Activated naive CD4-positive, alpha-beta T cell treated with anti-CD3 and anti-CD28 coated beads, Interleukin-2, amount 10 ng/mL, durations not matched to agents 7 days and 5 days (primary cell): ENCODE data around the gene ICA1L.
A peak's percentile ranks its signal among the peaks of the same experiment; 100 is the strongest.
"Not testable (repeated sequence)": the region's sequence is repeated elsewhere in the genome, so short reads cannot be mapped to it uniquely, and the experiment has no call there.

Experiments used
- CTCF ChIA-PET: fragments of 350-600 bp; sonication (Branson Sonifier 250); formaldehyde crosslinking; loops from one replicate; lab custom pipeline; 2021; ENCODE audit warnings: antibody characterized with exemption; lab: Charles Lee
- DNase-seq: peaks from one replicate; pipeline ENCODE4 v3.0.0-alpha.2; 2020
- H3K27ac Mint-ChIP-seq: one replicate; pipeline ENCODE4 v1.8.0; 2021; ENCODE audit warnings: mild to moderate bottlenecking, moderate library complexity, mixed read lengths
- H3K27me3 Mint-ChIP-seq: one replicate; pipeline ENCODE4 v1.8.0; 2021; ENCODE audit warnings: mild to moderate bottlenecking, mixed read lengths
- H3K36me3 Mint-ChIP-seq: one replicate; pipeline ENCODE4 v1.8.0; 2021; ENCODE audit warnings: mixed read lengths
- H3K4me1 Mint-ChIP-seq: one replicate; pipeline ENCODE4 v1.8.0; 2021; ENCODE audit warnings: mixed read lengths
- H3K4me3 Mint-ChIP-seq: one replicate; pipeline ENCODE4 v1.8.0; 2021; ENCODE audit warnings: mild to moderate bottlenecking, moderate library complexity, mixed read lengths
- H3K9me3 Mint-ChIP-seq: one replicate; pipeline ENCODE4 v1.8.0; 2021; ENCODE audit warnings: mixed read lengths

The ICA1L gene

DNA sequence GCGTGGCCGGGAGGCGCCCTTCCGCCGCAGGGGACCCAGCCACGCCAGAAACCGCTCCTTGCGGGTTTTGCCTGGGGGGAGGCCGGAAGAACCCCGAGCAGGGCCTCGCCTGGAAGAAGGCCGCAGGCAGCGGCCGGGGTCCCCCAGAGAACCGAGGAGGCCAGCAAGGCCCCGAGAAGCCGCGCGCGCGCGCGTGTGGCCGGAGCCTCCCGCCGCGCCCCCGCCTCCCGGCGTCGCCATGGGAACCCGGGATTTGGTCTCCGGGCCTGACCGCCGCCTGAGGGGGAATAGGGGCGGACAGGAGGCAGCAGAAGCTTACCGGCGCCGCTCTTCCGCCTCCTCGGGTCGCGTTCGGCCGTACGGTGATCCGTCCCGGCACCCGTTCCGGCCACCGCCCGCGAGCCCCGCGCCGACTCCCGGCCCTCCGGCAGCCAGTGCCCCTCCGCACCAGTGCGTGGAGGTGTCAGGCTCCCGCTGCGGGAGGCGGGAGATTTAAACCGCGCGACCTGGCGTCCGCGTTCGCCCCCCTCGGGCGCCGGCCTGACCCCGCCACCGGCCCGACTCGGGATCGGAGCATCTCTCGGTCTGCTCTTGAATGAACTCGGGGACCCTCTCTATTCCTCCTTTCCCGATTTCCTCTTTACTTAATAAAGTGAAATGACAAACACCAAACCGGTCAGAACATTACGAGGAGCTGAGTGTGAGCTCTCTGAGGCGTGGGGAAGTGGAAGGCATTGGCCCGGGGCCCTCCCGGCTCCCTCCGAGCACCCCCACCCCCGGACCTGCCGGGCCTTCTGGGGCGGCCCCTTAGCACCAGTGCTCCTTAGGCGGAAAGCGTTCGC lies at the start of gene ICA1L:
Gene ICA1L (minus strand): TSS at position 467 of the 842 bp plus-strand sequence. CDS start 42,757 bp downstream, outside the sequence.
- CTCF ChIA-PET = interaction anchor here (1.1 to 6.5 kb wide), 7 partner anchors 16 to 944 kb away, joined by 3 to 42 read pairs (median 5); partner anchors contain the start of gene FAM117B
- peak within 1 kb of the TSS; percentile 86 for H3K4me3 Mint-ChIP-seq
- peak; percentile 72 for DNase-seq

GRCh38 chr2:202918860-202919259 lies 47.3 kb upstream of the ICA1L start:
- Mint-ChIP-seq H3K27me3 (no peaks in the 10 kb centered on the region), H3K36me3 (peaks cover 6% of the 10 kb centered on the region)
- CTCF ChIA-PET = interaction anchor here (1.0 kb wide), 1 partner anchor 10 kb away, joined by 4 read pairs; no protein-coding TSS in a partner anchor

More for the DNA sequence above, at the start of gene ICA1L:
- no peaks in the 10 kb centered on the region for H3K9me3 Mint-ChIP-seq
- H3K27ac Mint-ChIP-seq = peak within 1 kb of the TSS; percentile 82
- peaks cover 14% of the 10 kb centered on the region for H3K4me1 Mint-ChIP-seq
- no peaks in the 10 kb centered on the region for H3K36me3 Mint-ChIP-seq
- peaks cover 3% of the 10 kb centered on the region for H3K27me3 Mint-ChIP-seq

DNA sequence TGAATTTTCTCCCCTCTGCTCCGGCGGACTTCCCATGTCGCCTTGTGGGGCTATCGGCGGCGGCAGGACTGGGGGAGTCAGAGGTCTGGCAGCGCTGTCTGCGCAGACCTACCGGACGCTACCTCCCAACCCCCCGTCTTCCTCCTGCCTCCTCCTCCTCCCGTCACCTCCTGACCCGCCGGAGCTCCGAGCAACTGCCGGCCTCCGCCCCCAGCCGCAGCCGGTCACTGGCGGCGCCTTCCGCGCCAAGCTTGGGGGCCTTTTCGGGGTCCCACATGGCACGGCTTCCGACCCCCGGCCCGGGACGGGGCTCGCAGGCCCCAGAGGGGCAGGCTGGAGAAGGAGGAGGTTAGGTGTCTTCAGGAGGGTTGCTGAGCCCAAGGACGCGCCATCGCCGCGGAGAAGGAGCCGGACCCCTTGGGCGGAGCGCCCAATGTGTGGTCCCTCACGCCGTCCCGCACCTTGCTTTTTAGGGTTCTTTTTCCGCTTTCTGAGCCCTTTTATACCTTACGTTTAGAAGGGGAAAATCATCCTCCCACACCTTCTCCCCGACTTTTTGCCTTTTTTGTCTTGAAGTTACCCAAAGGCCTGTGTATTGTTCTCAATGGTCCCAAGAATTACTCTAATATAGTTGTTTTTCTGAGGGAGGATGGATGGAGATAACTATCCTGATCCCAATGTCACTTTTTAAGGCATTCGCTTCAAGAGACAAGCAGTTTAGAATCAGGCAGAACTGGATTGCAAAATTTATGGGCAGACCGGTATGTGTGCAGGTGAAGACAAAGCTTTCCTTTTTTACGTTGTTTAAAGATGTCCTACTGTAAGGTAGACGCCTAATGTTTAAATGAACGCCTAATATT lies 41.0 kb upstream of the ICA1L start:
- CTCF ChIA-PET, H3K9me3 Mint-ChIP-seq, H3K27me3 Mint-ChIP-seq, H3K36me3 Mint-ChIP-seq: not testable (repeated sequence)
- peaks cover 32% of the 10 kb centered on the region for H3K4me1 Mint-ChIP-seq
- peak overlapping the region; percentile 97 for H3K4me3 Mint-ChIP-seq
- peak overlapping the region; percentile 97 for H3K27ac Mint-ChIP-seq
- DNase-seq = peak; percentile 36

More at GRCh38 chr2:202918860-202919259, 47.3 kb upstream of the ICA1L start:
- H3K4me3 Mint-ChIP-seq = no peak overlapping the region
- no peak for DNase-seq
- no peaks in the 10 kb centered on the region for H3K4me1 Mint-ChIP-seq
- H3K27ac Mint-ChIP-seq = no peak overlapping the region
- H3K9me3 Mint-ChIP-seq = no peaks in the 10 kb centered on the region

DNA sequence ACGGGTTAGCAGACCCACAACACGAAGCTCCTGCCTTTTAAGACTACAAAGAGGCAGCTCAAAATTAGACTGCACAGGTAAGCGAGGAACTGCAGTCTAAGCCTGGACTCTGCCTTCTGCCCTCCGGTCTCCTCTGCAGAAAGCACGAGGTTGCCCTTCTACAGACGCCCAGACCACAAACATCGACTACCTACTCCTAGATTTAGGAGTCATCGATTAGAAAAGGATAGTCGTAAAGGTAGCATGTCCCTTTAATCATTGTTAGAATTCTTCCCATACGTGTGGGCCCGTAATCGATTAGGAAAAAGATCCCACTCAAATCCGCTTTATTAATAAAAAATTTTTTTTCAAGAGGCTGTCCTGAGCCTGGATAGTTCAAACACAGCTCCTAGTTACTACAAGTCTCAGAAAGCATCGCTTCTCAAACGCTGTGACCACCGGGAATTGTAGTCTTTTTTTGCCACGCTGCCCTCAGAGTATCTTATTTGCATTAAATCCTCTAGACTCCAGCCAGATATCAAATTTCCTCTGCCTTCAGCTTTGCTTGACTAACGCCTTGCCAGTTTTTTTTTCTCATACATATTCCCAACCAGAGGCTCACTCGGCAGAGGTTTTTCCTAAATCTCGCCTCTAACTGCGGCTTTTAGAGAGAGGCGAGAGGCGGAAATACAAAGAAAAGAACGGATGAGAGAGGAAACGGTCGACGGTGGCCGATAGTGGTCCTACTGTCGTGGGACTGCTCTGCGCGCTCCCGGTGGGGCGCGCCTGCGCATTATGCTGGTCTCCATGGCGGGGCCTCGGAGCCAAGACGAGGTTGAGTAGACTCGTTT lies 40.2 kb upstream of the ICA1L start, which contains the start of the genes CARF and WDR12:
Gene CARF (plus strand): TSS at position 764 of the 830 bp plus-strand sequence. CDS start 29,628 bp downstream, outside the sequence.
Gene WDR12 (minus strand): TSS at position 162 of the 830 bp plus-strand sequence. CDS start 197 bp downstream, outside the sequence.
- CTCF ChIA-PET = interaction anchor here (0.8 kb wide), 1 partner anchor 541 kb away, joined by 3 read pairs; no protein-coding TSS in a partner anchor
- H3K27ac Mint-ChIP-seq = peak within 1 kb of the TSS; percentile 97
- DNase-seq = peak; percentile 95

DNA sequence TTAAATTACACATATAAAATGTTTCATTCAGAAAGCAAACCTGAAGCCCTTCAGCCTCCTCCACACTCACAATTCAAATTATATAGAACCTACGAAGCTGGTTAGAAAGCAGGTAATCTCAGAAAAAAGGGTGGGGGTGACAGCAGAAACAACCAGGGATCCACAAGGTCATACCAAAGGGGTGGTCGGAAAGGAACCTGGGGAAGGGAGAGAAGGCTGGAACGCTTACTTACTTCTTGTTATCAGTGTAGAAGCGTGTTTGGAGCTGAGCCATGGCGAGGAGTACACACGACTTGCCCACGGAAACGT lies 39.6 kb upstream of the ICA1L start:
- CTCF ChIA-PET = interaction anchor here (0.6 to 1.2 kb wide), 4 partner anchors 21 to 544 kb away, joined by 3 to 4 read pairs (median 3); no protein-coding TSS in a partner anchor
- Mint-ChIP-seq H3K27ac (peak overlapping the region; percentile 97), H3K4me3 (peak overlapping the region; percentile 97), H3K27me3 (no peaks in the 10 kb centered on the region), H3K36me3 (peaks cover 5% of the 10 kb centered on the region), H3K4me1 (peaks cover 32% of the 10 kb centered on the region), H3K9me3 (no peaks in the 10 kb centered on the region)
- no peak for DNase-seq

More for the DNA sequence above, 40.2 kb upstream of the ICA1L start, which contains the start of the genes CARF and WDR12:
- H3K4me1 Mint-ChIP-seq = peaks cover 32% of the 10 kb centered on the region
- H3K36me3 Mint-ChIP-seq = peaks cover 2% of the 10 kb centered on the region
- H3K4me3 Mint-ChIP-seq = peak within 1 kb of the TSS; percentile 97
- H3K9me3 Mint-ChIP-seq = no peaks in the 10 kb centered on the region
- H3K27me3 Mint-ChIP-seq = no peaks in the 10 kb centered on the region

GRCh38 chr2:202910698-202911097 lies 39.1 kb upstream of the ICA1L start:
- Mint-ChIP-seq H3K4me1 (peaks cover 32% of the 10 kb centered on the region), H3K4me3 (peak overlapping the region; percentile 97), H3K27me3 (no peaks in the 10 kb centered on the region), H3K9me3 (no peaks in the 10 kb centered on the region), H3K36me3 (peaks cover 7% of the 10 kb centered on the region), H3K27ac (peak overlapping the region; percentile 21)
- CTCF ChIA-PET = interaction anchor here (0.6 to 1.2 kb wide), 3 partner anchors 21 to 543 kb away, joined by 3 to 4 read pairs (median 3); no protein-coding TSS in a partner anchor
- DNase-seq = no peak

GRCh38 chr2:202910250-202910649 lies 38.7 kb upstream of the ICA1L start:
- Mint-ChIP-seq H3K4me3 (peak overlapping the region; percentile 97), H3K4me1 (peaks cover 32% of the 10 kb centered on the region), H3K36me3 (peaks cover 11% of the 10 kb centered on the region)
- not testable (repeated sequence) for H3K27ac Mint-ChIP-seq, DNase-seq, H3K27me3 Mint-ChIP-seq, H3K9me3 Mint-ChIP-seq
- CTCF ChIA-PET = interaction anchor here (1.2 kb wide), 1 partner anchor 322 kb away, joined by 3 read pairs; no protein-coding TSS in a partner anchor

DNA sequence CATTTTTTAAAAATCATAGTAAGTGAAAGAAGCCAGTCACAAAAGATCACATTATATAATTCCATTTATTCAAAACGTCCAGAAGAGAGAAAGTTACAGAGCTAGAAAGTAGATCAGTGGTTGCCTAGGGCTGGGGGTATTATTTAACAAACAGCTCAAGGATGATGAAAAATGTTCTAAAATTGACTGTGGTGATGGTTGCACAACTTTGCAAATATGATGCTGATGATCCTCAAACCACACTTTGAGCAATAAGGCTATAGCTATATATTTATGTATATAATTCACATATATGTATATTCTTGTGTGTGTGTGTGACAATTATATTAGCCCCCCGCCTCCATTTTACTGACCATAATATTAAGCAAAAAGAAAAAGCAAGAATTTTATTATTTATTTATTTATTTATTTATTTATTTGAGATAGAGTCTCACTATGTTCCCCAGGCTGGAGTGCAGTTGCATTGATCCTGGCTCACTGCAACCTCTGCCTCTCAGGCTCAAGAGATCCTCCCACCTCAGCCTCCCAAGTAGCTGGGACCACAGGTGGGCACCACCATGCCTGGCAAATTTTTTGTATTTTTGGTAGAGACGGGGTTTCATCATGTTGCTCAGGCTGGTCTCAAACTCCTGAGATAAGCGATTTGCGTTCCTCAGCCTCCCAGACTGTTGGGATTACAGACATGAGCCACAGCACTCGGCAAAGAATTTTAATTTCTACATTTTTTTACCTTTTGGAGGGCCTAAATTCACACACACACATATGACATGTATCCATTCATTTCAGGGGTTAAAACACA lies 38.0 kb upstream of the ICA1L start:
- Mint-ChIP-seq H3K27me3 (no peaks in the 10 kb centered on the region), H3K4me1 (peaks cover 32% of the 10 kb centered on the region), H3K27ac (no peak overlapping the region), H3K36me3 (peaks cover 16% of the 10 kb centered on the region), H3K9me3 (peaks cover 3% of the 10 kb centered on the region), H3K4me3 (peak overlapping the region; percentile 46)
- CTCF ChIA-PET = no interaction called here
- DNase-seq = no peak

- Mint-ChIP-seq H3K4me3 (no peak overlapping the region), H3K4me1 (peaks cover 32% of the 10 kb centered on the region), H3K9me3 (peaks cover 3% of the 10 kb centered on the region), H3K27me3 (no peaks in the 10 kb centered on the region), H3K36me3 (peaks cover 24% of the 10 kb centered on the region), H3K27ac (no peak overlapping the region)
- CTCF ChIA-PET = no interaction called here
- DNase-seq = no peak
These were observed 36.6 kb upstream of the ICA1L start for GRCh38 chr2:202908186-202908585.

- DNase-seq, H3K9me3 Mint-ChIP-seq, H3K27me3 Mint-ChIP-seq, H3K4me3 Mint-ChIP-seq, H3K27ac Mint-ChIP-seq, CTCF ChIA-PET: not testable (repeated sequence)
- peaks cover 25% of the 10 kb centered on the region for H3K4me1 Mint-ChIP-seq
- peaks cover 24% of the 10 kb centered on the region for H3K36me3 Mint-ChIP-seq
These were observed 33.9 kb upstream of the ICA1L start for GRCh38 chr2:202905507-202905906.

GRCh38 chr2:202885190-202885589 lies 13.6 kb upstream of the ICA1L start:
- no peak overlapping the region for H3K27ac Mint-ChIP-seq
- H3K4me1 Mint-ChIP-seq = no peaks in the 10 kb centered on the region
- peaks cover 21% of the 10 kb centered on the region for H3K36me3 Mint-ChIP-seq
- H3K9me3 Mint-ChIP-seq = no peaks in the 10 kb centered on the region
- DNase-seq = no peak
- H3K27me3 Mint-ChIP-seq = no peaks in the 10 kb centered on the region
- H3K4me3 Mint-ChIP-seq = no peak overlapping the region
- CTCF ChIA-PET = no interaction called here

DNA sequence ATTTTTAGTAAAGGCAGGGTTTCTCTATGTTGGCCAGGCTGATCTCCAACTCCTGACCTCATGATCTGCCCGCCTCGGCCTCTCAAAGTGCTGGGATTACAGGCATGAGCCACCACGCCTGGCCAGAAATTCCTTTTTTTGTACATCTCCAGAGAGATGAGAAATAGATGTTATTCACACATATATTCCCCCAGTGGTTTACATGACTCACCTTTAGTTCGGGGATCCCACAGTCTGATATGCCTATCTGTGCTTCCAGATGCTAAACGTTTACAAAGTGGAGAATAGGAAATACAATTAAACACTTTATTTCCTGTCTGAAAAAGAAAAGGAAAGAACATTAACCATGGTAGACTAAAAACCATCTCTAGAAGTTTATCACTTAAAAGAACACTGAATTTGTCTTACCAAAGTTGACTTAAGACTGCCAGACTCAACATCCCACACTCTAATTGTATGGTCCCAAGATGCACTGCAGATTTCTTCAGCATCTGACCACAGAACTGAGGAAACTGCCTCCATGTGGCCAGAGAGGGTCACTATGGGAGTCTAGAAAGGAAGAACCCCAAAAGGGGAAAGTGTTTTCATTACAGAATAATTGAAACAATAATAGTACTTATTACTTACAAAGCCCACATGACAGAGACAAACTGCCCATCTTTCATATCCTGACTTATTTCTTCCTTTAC lies 12.6 kb upstream of the ICA1L start:
- DNase-seq = no peak
- Mint-ChIP-seq H3K27me3 (no peaks in the 10 kb centered on the region), H3K9me3 (no peaks in the 10 kb centered on the region), H3K4me3 (no peak overlapping the region), H3K4me1 (no peaks in the 10 kb centered on the region), H3K27ac (no peak overlapping the region), H3K36me3 (peaks cover 20% of the 10 kb centered on the region)
- CTCF ChIA-PET = no interaction called here
